Type B pancreatic cell (in vitro differentiated cells): ENCODE results near the gene PRKN. TPM values are rescaled to one million over a fixed set of nuclear protein-coding genes. Genes with fewer than 3 reads are reported as not detected.
"Not testable (repeated sequence)": the region's sequence is repeated elsewhere in the genome, so short reads cannot be mapped to it uniquely, and the experiment has no call there.

Source experiments
- DNase-seq: peaks from one replicate; pipeline ENCODE4 v3.0.0; 2021; ENCODE audit warnings: mixed read lengths; ENCODE audit not compliant: unreplicated experiment; ENCODE audit errors: extremely low spot score
- H3K27ac Mint-ChIP-seq: 2 replicates; pipeline ENCODE4 v1.8.0; 2021; ENCODE audit warnings: mild to moderate bottlenecking, mixed read lengths
- H3K27me3 Mint-ChIP-seq: 2 replicates; pipeline ENCODE4 v1.8.0; 2021; ENCODE audit warnings: mixed read lengths
- H3K36me3 Mint-ChIP-seq: 2 replicates; pipeline ENCODE4 v1.8.0; 2021; ENCODE audit warnings: mixed read lengths
- H3K4me1 Mint-ChIP-seq: one replicate; pipeline ENCODE4 v1.8.0; 2021; ENCODE audit warnings: mixed read lengths; ENCODE audit not compliant: unreplicated experiment
- H3K4me3 Mint-ChIP-seq: 2 replicates; pipeline ENCODE4 v1.8.0; 2021; ENCODE audit warnings: mild to moderate bottlenecking, mixed read lengths
- H3K9me3 Mint-ChIP-seq: 2 replicates; pipeline ENCODE4 v1.8.0; 2021; ENCODE audit warnings: mixed read lengths
- total RNA-seq: library from RNA; stranded (reverse); gene quantifications from 2 replicates; pipeline ENCODE4 v1.2.1, GENCODE V29; 2021; ENCODE audit warnings: low replicate concordance
- TF ChIP-seq, protein P1 (sequence below): fragments of 200-600 bp; sonication (generic); conservative IDR thresholded peaks from 2 replicates; pipeline ENCODE4 v1.5.0; 2021; ENCODE audit warnings: antibody characterized with exemption, mild to moderate bottlenecking

Gene PRKN
- total RNA-seq, 1 donor from 2014 or later: 6.2 TPM

DNA sequence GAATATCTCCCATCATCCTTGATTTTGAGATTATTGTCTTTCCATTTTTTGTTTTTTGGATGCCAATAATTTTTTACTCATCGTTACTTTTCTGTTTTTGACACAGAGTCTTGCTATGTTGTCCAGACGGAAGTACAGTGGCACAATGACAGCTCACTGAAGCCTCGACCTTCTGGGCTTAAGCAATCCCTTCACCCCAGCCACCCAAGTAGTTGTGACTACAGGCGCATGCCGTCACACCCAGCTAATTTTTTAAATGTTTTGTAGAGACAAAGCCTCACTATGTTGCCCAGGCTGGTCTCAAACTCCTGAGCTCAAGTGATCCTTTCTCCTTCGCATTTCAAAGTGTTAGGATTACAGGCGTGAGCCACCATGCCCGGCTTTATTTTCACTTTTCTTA, 851.3 kb downstream of the PRKN start:
- Mint-ChIP-seq H3K4me3 (no peak overlapping the region), H3K9me3 (no peaks in the 10 kb centered on the region), H3K27me3 (no peaks in the 10 kb centered on the region), H3K36me3 (no peaks in the 10 kb centered on the region), H3K27ac (no peak overlapping the region), H3K4me1 (no peaks in the 10 kb centered on the region)
- TF ChIP-seq, protein P1, sequence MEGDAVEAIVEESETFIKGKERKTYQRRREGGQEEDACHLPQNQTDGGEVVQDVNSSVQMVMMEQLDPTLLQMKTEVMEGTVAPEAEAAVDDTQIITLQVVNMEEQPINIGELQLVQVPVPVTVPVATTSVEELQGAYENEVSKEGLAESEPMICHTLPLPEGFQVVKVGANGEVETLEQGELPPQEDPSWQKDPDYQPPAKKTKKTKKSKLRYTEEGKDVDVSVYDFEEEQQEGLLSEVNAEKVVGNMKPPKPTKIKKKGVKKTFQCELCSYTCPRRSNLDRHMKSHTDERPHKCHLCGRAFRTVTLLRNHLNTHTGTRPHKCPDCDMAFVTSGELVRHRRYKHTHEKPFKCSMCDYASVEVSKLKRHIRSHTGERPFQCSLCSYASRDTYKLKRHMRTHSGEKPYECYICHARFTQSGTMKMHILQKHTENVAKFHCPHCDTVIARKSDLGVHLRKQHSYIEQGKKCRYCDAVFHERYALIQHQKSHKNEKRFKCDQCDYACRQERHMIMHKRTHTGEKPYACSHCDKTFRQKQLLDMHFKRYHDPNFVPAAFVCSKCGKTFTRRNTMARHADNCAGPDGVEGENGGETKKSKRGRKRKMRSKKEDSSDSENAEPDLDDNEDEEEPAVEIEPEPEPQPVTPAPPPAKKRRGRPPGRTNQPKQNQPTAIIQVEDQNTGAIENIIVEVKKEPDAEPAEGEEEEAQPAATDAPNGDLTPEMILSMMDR: no peak
- DNase-seq: no peak

DNA sequence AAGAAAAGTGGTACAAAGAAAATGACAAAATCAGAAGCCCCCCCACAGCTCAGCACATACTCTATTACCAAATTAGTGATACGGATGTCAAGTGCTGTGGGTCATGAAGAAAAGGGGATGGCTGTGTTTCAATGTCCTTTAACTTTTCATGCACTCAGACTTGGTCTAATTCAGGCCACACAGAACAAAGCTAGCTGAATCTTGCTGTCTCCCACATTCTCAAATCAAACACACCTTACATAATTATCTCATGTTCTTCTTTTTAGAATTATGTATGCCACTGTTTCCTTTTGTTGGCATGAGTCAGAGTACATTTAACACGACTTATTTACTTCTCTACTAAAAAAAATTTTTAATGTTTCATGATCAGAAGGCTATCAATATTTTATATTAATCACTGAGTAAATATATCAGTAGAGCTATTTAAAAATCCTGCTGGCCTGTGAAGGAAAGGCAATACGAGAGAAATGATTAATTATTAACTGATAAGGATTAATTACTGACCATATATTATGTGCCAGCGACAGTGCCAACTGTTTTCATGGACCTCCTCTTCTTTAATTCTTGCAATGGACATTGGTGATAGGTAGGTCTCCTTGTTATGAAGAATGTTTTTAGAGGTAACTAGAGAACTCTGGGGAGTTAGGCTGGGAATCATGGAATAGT, 857.2 kb downstream of the PRKN start:
- Mint-ChIP-seq H3K4me1 (no peaks in the 10 kb centered on the region), H3K9me3 (peaks cover 6% of the 10 kb centered on the region), H3K4me3 (no peak overlapping the region), H3K27ac (no peak overlapping the region), H3K36me3 (no peaks in the 10 kb centered on the region), H3K27me3 (no peaks in the 10 kb centered on the region)
- TF ChIP-seq, protein P1: no peak
- no peak for DNase-seq

DNA sequence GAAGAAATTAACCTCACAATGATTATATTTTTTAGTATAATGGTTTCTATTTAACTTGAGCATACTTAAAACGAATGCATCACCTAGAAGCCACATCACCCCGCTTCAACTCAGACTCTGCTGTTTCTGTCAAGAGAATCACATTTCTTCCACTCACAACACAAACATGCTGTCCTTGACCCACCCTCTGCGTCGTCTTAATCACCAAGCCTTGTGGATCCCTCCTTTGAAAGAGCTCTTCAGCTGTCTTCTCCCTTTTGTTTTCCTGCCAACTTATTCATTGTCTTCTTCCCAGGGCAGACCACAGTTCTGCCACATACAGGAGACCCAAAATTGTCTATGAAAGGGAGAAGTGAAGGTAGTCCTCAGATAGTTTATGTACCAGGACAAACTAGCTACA, 858.1 kb downstream of the PRKN start:
- no peaks in the 10 kb centered on the region for H3K27me3 Mint-ChIP-seq
- DNase-seq: no peak
- no peak overlapping the region for H3K27ac Mint-ChIP-seq
- H3K4me1 Mint-ChIP-seq: no peaks in the 10 kb centered on the region
- TF ChIP-seq, protein P1: no peak
- no peaks in the 10 kb centered on the region for H3K36me3 Mint-ChIP-seq
- no peak overlapping the region for H3K4me3 Mint-ChIP-seq
- H3K9me3 Mint-ChIP-seq: peaks cover 6% of the 10 kb centered on the region

DNA sequence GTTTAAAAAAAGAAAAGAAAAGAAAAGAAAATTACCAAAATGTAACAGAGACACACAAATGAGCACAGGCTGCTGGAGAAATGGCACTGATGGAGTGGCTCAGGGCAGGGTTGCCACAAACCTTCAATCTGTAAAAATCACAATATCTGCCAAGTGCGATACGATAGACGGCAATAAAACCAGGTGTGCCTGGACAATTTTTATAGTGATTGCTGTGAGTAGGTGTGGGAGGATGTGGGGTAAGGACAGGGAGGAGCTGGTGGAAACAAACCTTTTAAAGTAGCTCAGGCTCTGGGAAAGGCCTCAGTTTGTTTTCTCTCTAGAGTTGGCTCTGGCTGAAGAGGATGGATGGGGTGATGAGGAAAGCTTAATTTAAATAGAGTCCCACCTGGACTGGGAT, 861.0 kb downstream of the PRKN start:
- DNase-seq: no peak
- Mint-ChIP-seq H3K9me3 (peaks cover 6% of the 10 kb centered on the region), H3K4me3 (no peak overlapping the region), H3K4me1 (no peaks in the 10 kb centered on the region), H3K36me3 (no peaks in the 10 kb centered on the region), H3K27ac (no peak overlapping the region), H3K27me3 (no peaks in the 10 kb centered on the region)
- TF ChIP-seq, protein P1: no peak

DNA sequence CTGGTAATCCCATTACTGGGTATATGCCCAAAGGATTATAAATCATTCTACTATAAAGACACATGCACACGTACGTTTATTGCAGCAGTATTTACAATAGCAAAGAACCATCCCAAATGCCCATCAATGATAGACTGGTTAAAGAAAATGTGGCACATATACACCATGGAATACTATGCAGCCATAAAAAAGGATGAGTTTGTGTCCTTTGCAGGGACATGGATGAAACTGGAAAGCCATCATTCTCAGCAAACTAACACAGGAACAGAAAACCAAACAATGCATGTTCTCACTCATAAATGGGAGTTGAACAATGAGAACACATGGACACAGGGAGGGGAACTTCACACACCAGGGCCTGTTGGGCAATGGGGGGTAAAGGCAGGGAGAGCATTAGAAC, 866.5 kb downstream of the PRKN start:
- not testable (repeated sequence) for H3K4me1 Mint-ChIP-seq, DNase-seq, H3K27ac Mint-ChIP-seq, H3K9me3 Mint-ChIP-seq, H3K27me3 Mint-ChIP-seq, H3K4me3 Mint-ChIP-seq, H3K36me3 Mint-ChIP-seq

DNA sequence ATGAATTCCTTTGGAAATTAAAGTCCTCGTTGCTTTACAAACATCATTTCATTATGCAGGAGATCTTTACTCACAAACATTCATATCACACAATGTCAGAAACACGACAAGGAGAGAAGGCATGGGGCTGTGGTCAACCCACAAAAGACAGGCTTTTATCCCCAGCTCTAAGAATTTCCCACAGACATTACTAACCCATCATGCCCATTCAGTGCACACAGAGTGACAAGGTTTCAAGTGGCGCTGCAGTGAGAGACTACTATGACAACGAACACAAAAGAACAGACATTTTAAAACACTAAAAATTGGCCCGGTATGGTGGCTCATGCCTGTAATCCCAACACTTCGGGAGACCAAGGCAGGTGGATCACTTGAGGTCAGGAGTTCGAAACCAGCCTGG, 873.9 kb downstream of the PRKN start:
- no peak for DNase-seq
- H3K36me3 Mint-ChIP-seq: no peaks in the 10 kb centered on the region
- H3K4me3 Mint-ChIP-seq: no peak overlapping the region
- no peaks in the 10 kb centered on the region for H3K4me1 Mint-ChIP-seq
- no peaks in the 10 kb centered on the region for H3K27me3 Mint-ChIP-seq
- no peaks in the 10 kb centered on the region for H3K9me3 Mint-ChIP-seq
- TF ChIP-seq, protein P1: no peak
- H3K27ac Mint-ChIP-seq: no peak overlapping the region

DNA sequence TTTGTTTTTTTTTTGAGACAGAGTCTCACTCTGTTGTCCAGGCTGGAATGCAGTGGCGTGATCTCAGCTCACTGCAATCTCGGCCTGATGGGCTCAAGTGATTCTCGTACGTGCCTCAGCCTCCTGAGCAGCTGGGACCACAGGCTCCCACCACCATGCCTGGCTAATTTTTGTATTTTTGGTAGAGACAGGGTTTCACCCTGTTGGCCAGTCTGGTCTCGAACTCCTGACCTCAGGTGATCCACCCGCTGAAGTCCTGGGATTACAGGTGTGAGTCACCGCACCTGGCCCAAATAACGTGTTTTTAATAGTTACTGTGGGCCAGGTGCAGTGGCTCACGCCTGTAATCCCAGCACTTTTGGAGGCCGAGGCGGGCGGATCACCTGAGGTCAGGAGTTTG, 876.1 kb downstream of the PRKN start:
- H3K36me3 Mint-ChIP-seq, H3K4me3 Mint-ChIP-seq, H3K9me3 Mint-ChIP-seq, H3K4me1 Mint-ChIP-seq, DNase-seq, H3K27ac Mint-ChIP-seq, H3K27me3 Mint-ChIP-seq: not testable (repeated sequence)
